SU-DHL-6 (cell line): ENCODE results near the gene ZMAT3.

ENCODE experiments used
- EZH2phosphoT487 ChIP-seq: fragments of 200-600 bp; sonication (generic), shearing (Covaris generic); conservative IDR thresholded peaks from 2 replicates; pipeline ENCODE4 v1.6.1; 2018; ENCODE audit warnings: mild to moderate bottlenecking, antibody characterized with exemption, low read length, moderate library complexity, mixed read lengths
- TF ChIP-seq, protein P1 (sequence below): fragments of 200-600 bp; sonication (generic); IDR thresholded peaks from one replicate; pipeline ENCODE4 v1.5.1; 2017; ENCODE audit warnings: antibody characterized with exemption, mild to moderate bottlenecking, low read length, moderate library complexity; ENCODE audit not compliant: insufficient read depth, poor library complexity, severe bottlenecking

DNA sequence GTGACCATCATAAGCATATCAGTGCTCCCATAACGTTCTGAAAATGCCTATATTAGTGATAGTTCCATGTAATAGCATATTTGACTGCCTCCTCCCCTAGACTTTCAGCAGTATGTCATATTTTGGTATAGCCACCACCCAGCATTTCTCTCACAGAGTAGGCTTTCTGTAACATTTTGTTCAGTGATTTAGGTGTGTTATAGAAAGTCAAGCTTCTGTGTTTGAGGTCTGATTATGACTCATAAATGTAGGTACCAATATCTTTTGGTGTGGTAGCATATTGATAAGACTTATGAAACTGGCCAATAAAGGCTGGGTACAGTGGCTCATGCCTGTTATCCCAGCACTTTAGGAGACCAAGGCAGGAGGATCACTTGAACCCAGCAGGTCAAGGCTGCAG is 34.3 kb upstream of the ZMAT3 start:
- no peak for TF ChIP-seq EZH2phosphoT487
- TF ChIP-seq, protein P1, sequence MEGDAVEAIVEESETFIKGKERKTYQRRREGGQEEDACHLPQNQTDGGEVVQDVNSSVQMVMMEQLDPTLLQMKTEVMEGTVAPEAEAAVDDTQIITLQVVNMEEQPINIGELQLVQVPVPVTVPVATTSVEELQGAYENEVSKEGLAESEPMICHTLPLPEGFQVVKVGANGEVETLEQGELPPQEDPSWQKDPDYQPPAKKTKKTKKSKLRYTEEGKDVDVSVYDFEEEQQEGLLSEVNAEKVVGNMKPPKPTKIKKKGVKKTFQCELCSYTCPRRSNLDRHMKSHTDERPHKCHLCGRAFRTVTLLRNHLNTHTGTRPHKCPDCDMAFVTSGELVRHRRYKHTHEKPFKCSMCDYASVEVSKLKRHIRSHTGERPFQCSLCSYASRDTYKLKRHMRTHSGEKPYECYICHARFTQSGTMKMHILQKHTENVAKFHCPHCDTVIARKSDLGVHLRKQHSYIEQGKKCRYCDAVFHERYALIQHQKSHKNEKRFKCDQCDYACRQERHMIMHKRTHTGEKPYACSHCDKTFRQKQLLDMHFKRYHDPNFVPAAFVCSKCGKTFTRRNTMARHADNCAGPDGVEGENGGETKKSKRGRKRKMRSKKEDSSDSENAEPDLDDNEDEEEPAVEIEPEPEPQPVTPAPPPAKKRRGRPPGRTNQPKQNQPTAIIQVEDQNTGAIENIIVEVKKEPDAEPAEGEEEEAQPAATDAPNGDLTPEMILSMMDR, result no peak
